HG03442 (cell line): ENCODE data around the gene CCDC15.

ENCODE experiments used
- ATAC-seq: cut with Tn5 transposase; IDR thresholded peaks from one replicate; pipeline ENCODE4 v1.9.1; 2021; ENCODE audit warnings: mild to moderate bottlenecking, moderate library complexity; ENCODE audit not compliant: unreplicated experiment

CCDC15 gene

DNA sequence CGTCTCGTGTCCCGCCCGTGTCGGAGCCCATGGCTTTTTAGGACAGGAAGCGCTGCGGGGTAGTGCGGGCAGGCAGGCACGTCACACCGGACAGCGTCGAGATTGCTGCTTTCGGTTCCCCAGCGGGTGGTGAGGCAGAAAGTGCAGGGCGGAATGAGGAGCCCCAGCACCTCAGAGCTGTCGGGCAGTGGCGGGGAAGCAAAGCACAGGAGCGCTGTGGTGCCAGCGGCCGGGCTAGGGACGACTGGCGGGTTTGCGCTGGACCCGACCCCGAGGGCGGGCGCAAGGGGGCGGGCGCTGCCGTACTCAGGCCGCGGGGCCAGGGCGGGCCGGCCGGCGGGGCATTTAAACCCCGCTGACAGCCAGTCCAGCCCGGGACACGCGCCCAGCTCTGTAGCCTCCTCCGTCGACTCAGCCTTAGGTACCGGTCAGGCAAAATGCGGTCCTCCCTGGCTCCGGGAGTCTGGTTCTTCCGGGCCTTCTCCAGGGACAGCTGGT lies 109.0 kb downstream of the CCDC15 start, which contains the start of gene SLC37A2:
Gene SLC37A2 (plus strand): TSS at position 375 of the 498 bp plus-strand sequence. CDS start 63 bp downstream, at position 438.
- peak; percentile 89 for ATAC-seq

DNA sequence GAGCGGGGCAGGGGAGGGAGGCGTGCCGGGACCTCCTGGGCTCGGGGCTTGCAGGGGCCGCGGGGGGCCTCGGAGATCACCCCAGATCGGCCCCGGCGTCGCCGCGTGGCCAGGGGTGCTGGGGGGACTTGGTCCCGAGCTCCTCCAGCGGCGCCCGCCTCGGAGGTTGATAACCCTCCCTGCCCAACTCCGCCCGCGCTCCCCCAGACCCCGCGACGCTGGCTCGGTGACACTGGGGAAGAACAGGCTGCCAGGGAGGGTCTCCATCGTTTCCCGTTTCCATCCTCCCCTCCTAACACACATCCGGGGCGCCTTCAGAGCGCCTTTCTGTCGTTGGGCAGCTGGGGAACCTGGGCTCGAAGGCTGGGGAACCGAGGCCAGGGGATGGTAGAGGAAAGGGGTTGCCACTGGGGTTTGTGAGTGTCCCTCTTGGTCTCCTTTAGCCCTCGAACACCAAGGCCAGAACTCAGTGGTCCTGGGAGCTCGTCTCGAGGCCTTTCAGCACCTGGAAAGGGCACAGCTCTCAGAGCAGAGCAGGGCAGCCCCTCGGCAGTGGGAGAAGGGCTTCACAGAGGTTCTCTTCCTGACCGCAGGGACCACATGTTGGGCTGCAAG lies 109.5 kb downstream of the CCDC15 start:
- no peak for ATAC-seq

DNA sequence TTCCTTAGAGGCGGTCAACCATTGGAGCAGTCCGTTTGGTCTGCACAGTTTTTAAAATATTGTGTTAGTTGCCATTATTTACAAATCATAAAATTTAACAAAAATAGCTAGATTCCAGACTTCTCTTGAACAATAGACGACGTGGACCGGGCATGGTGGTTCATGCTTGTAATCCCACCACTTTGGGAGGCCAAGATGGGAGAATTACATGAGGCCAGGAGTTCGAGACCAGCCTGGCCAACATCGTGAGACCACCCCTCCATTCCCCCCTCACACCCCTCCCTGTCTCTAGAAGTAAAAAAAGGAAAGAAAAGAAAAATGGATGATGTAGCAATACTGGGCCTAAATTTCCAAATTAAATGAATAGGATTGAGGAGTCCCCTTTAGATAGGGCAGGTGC lies 110.1 kb downstream of the CCDC15 start:
- ATAC-seq: no peak

DNA sequence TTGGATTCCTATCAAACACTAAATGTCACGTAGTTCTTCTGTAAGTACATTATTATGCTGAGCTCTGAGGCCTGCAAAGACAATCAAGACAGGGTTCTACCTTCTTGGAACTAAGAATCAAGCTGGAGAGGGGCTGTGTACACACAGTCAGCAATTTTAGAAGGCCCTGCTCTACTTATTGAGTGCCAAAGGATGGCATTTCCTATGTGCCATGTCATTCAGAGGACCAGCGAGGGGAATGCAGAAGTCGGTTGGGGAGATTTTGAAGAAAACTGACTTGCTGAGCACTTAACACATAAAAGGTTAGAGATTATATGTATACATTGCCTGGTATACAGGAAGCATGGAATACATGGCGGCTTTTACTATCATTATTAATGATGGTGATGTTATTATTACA lies 114.4 kb downstream of the CCDC15 start:
- no peak for ATAC-seq

DNA sequence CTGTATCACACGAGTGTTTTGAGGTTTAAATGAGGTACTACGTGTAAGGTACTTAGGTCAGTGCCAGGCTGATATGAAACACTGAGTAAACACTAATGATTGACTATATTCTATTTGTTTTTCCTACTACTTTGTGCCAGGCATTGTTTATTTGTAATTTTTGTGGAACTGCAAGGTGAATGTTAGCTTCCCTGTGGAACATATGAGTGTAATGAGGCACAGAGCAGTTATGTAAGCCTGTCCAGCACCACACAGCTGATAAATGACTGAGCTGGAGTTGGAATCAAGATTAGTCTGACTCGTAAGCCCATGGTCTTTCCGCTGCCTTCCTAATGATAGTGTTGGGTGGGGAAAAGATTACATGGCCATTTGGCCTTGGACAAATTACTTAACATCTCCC lies 115.0 kb downstream of the CCDC15 start:
- no peak for ATAC-seq

DNA sequence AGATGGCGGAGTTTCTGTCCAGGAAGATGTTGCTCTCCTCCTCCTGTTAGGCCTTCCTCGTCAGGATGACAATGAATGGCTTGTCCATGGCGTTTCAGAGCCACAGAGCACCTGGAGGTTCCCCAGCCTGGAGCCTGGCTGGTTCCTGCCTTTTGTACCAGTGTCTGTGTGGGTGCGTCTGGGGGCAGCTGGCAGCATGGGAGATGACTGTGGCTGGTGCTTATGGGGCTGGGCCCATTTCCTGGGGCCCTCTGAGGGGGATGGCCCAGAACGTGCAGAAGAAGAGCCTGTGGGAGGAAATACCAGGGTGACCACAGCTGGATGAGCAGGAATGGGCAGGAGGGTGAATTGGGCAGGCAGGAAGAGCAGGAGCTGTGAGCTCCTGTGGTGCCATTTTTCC lies 115.8 kb downstream of the CCDC15 start:
- ATAC-seq: no peak

DNA sequence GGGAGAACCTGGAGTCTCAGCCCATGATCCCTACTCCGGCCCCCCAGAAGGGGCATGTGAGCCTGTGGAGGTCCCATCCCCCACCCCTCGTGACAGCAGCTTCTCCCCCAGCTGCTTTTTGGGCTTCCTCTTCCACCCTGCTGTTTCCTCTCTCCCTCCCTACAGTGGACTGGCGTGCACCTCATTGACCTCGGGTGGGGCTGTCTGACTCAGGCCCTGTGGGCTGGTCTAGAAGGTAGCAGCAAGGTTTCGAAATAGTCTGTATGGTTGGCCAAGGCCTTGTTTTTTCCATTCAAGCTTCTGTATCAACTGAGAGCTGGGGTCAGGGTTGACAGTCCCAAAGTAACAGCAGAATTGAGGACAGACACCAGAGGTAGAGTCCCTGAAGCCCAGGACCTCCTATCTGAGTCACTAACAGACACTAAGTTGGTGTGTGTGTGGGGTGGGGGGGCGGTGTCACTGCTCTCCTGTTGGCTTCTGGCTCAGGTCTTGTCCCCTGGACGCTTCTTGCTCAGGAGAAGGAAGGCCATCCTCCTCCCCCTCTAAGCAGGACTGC lies 116.8 kb downstream of the CCDC15 start:
- peak; percentile 67 for ATAC-seq

DNA sequence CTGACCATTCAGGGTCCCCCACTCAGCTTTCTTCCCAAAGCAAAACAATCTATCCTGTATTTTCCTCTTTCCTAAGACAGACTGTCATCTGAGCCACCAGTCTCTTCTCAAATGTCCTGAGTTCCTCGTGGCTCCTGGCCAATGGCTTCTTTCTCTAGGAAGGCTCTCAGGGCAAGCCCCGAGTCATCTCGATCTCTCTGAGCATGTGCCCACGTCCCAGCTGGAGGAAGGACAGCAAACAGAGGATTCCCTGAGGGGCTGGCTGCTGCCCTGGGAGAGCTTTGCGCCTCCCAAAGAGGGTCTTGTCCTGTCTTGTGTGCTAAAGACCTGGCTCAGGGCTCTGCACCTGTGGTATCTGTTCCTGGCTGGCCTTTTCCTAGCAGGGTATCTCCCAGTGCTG lies 117.4 kb downstream of the CCDC15 start:
- ATAC-seq: no peak

DNA sequence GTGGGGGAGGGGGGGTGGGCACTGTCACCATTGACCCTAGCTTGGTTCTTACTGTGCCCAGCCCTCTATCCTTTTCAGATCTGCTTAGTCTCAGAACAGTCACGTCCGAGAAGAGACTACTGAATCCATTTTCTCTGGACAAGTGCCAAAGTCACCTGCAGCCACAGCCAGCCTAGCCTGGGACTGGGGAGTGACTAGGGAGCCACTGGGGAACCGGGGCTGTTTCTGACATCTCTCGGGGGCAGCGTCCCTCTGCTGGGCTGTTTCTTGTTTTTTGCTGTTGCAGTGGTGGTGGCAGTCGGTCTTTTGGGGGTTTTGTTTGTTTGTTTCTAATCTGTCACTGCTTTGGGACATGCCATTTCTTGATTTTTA lies 117.8 kb downstream of the CCDC15 start:
- no peak for ATAC-seq

DNA sequence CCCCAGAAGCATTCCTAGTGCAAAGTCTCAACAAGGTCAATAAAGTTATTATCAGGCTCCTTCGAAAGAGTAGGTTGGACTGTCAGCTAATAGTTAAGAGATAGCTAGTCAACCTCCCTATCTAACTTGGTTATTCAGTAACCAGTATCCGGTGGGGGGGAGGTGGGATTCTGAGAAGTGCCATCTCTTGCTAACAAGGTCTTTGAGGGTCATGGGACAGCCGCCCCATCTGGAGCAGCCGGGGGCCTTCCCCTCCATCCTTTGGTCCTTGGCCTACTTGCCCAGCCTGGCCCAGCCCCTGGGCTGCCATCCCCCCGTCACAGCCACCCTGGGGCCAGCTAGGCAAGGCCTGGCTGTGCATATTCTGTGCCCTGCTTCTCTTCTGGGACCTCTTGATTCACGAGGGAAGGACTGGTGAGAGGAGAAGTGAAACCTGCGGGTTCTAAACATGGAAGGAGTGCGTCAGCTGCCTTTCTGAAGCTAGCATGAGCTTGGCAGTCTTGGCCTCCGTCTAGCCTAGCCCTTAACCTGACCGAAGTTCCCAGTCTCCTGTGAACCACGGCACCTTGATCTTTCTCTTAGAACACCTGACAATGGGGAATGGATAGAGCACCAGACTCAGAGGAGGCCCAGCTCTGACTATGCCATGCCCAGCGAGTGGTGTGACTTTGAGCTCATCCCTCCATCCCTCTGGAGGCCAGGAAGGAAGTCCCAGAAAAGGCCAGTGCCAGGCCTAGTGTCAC lies 118.4 kb downstream of the CCDC15 start:
- ATAC-seq: peak; percentile 78

DNA sequence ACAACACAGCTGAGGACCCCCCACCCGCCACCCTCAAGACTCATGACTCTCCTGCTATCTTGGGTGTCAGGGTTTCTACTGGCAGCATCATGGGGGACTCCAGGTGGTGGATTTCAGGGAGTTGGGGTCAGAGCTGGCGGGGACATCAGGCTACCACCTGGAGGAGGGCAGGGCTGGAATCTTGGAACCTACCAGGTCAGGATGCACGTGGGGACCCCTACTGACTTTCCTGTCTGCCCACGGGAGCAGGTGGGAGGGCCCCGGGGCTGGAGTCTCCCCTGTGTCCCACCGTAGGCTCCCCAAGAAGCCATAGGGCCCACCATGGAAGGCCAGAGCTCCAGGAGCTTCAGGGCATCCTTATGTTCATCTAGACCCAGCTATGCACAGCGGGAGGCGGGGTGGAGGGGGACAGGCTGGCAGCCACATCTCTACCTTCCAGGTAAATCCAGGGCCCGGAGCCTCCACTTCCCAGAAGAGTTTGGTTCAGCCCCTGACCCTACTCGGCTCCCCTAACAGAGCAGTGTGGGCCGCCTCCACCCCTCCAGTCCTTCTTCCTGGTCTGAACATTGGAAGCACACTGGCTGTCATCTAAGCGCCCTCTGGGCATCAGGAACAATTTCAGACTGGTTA lies 119.1 kb downstream of the CCDC15 start:
- no peak for ATAC-seq

DNA sequence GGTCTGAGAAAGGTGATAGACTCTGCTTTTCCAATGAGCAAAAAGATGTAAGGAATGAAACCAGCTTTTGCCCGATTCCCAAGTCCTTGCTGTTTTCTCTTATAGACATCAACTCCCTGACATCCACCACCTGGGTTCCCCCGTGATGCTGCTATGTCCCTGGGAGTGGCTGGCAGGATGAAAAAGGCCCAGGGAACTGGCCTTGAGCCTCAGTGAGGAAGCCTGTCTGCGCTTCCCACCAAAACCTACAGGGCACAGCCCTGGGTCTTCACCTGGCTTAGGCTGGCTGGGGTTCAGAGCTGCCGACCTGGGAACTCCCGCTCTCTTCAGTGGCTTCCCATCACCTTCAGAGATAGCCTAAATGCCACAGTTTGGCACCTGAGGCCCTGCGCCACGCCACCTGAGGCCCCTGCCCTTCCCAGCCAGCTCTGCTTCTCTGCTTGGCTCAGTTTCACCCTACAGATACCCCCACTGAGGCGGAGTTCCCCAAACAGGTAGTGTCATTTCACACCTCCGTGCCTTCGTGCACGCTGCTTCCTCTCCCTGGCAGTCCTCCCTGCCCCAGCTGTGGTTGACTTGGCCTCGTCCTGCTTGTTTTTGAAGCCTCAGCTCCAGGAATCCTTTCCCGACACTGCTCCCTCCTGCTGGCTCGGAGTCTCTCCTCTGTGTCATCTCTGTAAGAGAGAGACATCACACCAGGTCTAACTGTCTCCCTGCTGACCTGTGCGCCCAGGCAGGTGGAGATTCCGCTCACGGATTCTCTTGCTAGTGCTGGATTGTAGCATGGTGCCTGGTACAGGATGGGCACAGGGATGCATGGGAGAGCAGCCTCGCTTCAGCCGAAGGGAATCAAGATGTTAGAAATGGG lies 119.8 kb downstream of the CCDC15 start:
- no peak for ATAC-seq

DNA sequence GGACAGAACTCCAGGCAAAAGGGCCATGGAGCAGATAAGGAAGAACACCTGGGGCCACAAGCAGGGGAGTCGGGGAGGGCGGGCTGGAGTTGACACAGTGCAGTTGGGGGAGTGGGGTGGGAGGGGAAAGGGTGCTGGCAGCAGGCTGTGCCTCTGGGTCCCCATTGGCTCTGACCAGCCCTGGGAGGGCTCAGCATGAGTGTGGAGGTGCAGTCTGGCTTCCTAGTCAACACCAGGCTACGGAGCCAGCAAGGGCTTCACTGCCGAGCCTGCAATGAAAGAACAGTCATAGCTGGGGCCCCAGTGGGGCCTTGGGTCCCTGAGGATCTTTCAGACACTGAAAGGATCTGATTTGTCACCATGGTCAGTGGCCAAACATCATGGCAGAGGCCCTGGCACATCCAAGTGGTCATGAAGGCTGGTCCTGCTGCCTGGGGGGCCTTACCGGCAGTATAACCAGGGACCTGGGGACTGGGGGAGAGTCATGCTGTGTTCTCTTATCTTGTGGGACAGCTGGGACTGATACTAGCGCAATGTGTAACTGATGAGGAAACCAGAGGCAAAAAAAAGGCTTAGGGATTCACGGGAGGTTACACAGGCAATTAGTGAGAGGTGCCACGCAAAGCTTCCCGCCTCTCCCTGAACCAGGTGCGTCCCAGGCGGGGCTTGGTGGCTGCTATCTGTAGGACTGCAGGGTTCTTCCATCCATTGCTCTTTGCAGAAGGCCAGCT lies 120.7 kb downstream of the CCDC15 start:
- no peak for ATAC-seq

DNA sequence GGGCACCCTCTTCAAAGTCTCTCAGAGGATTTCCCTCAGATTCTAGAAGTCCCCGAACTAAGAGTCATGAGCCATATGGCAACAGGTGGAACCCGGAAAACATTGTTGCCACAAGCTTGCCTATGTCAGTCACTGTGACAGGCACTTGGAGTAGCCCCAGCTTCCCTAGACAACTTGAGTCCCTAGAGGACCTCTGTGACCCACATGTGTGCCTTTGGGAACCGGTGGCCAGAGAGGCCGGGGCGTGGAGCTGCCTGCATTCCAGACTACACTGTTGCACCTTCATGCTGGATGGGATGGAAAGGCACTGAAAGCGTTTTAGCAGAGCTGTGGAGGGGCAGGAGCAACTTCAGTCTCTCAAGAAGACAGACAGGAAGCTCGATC lies 121.2 kb downstream of the CCDC15 start:
- ATAC-seq: no peak

DNA sequence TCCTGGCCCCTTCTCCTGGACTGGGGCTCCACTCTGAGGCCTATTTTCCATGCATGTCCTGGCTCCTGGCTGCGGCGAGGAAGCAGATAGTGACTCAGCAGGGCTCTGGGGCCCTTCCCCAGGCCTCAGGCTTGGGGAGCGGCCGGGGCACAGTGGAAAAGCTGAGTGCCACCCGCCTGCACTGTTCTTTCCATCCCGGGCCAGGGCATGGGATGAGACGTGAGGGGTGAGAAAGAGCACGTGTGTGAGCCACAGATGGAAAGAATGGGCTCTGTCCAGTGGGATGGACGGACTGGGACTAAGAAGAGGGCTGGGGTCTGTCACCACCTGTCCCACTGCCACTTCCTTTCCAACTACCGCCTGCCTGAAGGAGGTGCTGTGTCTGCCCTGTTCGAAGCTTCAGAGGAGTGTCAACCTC lies 121.9 kb downstream of the CCDC15 start:
- ATAC-seq: no peak

DNA sequence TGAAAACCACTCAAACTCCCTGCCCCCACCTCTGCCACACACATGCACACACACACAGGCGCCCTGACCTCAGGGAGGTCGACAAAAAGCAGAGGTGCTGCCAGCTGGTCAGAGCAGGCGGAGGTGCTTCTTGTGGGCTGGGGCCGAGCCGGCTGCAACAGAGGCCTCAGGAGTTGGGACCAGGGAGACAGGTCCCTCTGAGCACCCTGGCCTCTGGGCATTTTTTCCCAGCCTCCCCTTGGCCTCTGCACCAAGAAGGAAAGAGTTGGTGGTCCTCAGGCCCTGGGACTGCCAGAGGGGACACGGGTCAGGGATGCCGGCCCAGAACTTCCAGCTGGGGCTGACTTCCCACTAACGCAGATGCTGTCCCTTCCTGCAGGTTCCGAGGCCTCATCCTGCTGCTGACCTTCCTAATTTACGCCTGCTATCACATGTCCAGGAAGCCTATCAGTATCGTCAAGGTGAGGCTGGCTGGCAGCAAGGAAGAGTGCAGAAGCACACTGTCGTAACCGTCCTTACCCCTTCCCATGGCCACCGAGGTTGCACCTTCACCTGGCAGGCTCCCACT lies 122.5 kb downstream of the CCDC15 start:
- ATAC-seq: no peak

DNA sequence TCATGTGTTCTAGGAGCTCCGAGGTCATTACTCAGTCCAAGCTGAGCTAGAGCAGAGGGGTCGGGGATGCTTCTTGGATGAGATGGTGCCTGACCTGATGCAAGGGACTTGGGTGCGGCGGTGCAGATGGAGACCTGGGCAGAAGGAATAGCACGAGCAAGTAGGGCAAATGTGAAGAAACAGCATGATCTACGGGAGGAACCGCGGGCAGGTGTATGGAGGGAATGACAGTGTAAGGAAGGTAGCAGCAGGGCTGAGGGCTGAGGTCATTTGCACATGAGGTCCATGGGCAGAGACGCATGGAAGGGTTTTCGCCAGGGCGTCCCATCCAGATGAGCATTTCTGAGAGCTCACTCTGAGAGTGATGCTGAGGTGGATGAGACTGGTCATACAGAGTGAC lies 124.0 kb downstream of the CCDC15 start:
- ATAC-seq: no peak

DNA sequence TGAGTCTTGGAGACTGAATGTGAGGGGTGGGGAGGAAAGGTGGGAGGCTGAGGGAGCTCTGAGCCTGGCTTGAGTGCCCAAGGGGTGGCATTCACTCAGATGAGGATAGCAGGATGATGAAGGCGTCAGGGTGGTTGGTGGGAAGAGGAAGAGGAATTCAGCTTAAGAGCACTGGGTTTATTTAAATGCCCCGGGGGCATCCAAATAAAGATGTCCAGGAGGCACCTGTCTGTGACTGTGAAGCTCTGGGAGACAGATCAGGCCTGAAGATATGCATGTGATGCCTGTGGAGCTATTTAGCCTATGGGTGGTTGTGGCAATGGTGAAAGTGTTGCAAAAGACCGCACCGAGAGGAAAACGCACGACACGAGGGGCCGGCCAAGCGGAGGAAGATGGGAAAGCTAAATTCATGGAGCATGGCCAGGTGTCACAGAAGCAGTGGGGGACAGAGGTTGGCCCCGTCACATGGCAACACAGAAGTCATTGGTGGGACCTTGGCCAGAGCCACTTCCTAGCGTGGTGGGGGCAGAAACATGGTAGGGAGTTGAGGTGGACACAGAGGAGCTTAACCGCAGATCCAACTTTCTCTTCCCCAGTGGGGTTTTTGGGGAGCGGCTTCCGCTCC lies 124.6 kb downstream of the CCDC15 start:
- ATAC-seq: no peak

DNA sequence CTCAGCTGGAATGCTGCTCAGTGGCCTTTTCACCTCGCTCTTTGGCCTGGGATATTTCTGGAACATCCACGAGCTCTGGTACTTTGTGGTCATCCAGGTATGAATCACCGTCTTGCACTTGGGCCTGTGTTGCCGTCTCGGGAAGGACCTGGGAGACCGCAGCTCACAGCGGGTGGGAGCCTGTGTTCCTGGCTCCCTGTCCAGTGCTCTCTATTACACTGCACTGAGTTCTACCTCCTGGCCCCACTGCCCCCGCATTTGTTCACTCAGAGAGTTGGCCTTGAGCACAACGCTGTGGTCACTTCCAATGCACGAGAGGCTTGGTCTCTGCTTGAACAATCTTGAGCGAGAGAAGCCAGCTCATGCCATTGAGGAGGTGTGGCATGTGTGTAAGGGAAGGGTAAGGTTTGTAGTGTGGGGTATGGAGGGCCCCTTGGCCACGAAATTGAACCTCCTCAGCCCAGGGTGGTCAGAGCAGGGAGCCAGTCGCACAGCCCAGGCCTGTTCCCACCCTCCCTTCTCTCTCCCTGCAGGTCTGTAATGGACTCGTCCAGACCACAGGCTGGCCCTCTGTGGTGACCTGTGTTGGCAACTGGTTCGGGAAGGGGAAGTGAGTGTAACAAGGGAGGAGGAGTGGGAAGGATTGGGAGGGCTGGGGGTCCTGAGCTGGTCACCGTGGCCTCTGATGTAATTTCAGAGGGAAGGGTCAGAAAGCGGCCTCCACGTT lies 125.3 kb downstream of the CCDC15 start:
- ATAC-seq: no peak
